A673 (cell line): ENCODE measurements around the gene SIRPG. TPM values are rescaled to one million over a fixed set of nuclear protein-coding genes. Genes with fewer than 3 reads are reported as not detected.

Experiments
- BruUV-seq: library from RNA; stranded (reverse); fragments of 400-500 nt; replicated peaks from 2 replicates; lab custom pipeline; 2021; lab: Mats Ljungman, UMichigan
- CTCF ChIA-PET: fragments of 300-600 bp; sonication (Branson Sonifier 250); formaldehyde crosslinking; loops from one replicate; lab custom pipeline; 2022; ENCODE audit warnings: antibody characterized with exemption; lab: Charles Lee
- POLR2A ChIA-PET: fragments of 300-600 bp; sonication (Branson Sonifier 250); formaldehyde crosslinking; loops from one replicate; lab custom pipeline; 2022; ENCODE audit warnings: antibody characterized with exemption; ENCODE audit not compliant: low non-redundant PET; lab: Charles Lee
- DNase-seq: peaks from one replicate; pipeline ENCODE4 v3.0.0-alpha.2; 2015; ENCODE audit warnings: low spot score
- H3K27ac ChIP-seq: fragments of 200-600 bp; sonication (generic); 2 replicates; pipeline ENCODE4 v1.5.1; 2016; ENCODE audit warnings: mixed run types, low read depth, mild to moderate bottlenecking, mixed read lengths, antibody characterized with exemption, low read length; ENCODE audit not compliant: poor library complexity, severe bottlenecking
- H3K27me3 ChIP-seq: fragments of 200-600 bp; sonication (generic); replicated peaks from 2 replicates; pipeline ENCODE4 v1.6.1; 2017; ENCODE audit warnings: mixed run types, low read depth, mild to moderate bottlenecking, mixed read lengths, antibody characterized with exemption, low read length; ENCODE audit not compliant: insufficient read depth, poor library complexity
- H3K36me3 ChIP-seq: fragments of 200-600 bp; sonication (generic); 2 replicates; pipeline ENCODE4 v1.6.1; 2016; ENCODE audit warnings: mixed run types, mild to moderate bottlenecking, mixed read lengths, antibody characterized with exemption, low read length; ENCODE audit not compliant: insufficient read depth, poor library complexity, severe bottlenecking
- H3K4me1 ChIP-seq: fragments of 200-600 bp; sonication (generic); 2 replicates; pipeline ENCODE4 v1.6.1; 2017; ENCODE audit warnings: mixed run types, mild to moderate bottlenecking, mixed read lengths, antibody characterized with exemption, low read length; ENCODE audit not compliant: insufficient read depth, poor library complexity, severe bottlenecking
- H3K4me3 ChIP-seq: fragments of 200-600 bp; sonication (generic); 2 replicates; pipeline ENCODE4 v1.5.1; 2016; ENCODE audit warnings: low read depth, mixed run types, mild to moderate bottlenecking, mixed read lengths, low read length; ENCODE audit not compliant: poor library complexity, severe bottlenecking
- H3K9me3 ChIP-seq: fragments of 200-600 bp; sonication (generic); 2 replicates; pipeline ENCODE4 v1.6.1; 2016; ENCODE audit warnings: mixed run types, low read depth, mild to moderate bottlenecking, mixed read lengths, antibody characterized with exemption, low read length; ENCODE audit not compliant: poor library complexity, severe bottlenecking
- CTCF ChIP-seq: fragments of 300-800, 200-600 bp; sonication (generic); conservative IDR thresholded peaks from 2 replicates; pipeline ENCODE4 v1.5.1; 2017; ENCODE audit warnings: low read depth, mild to moderate bottlenecking, antibody characterized with exemption, low read length, moderate library complexity, mixed read lengths
- EZH2 ChIP-seq: fragments of 200-600 bp; sonication (generic); IDR thresholded peaks from 2 replicates; pipeline ENCODE4 v1.6.1; 2017; ENCODE audit warnings: borderline replicate concordance, low read depth, mild to moderate bottlenecking, mixed read lengths, antibody characterized with exemption, low read length; ENCODE audit not compliant: poor library complexity, severe bottlenecking
- intact Hi-C: fragments of 100-400 bp; cut with micrococcal nuclease; formaldehyde crosslinking; loops from one replicate; pipeline ENCODE4 v1.10.0; 2022; ENCODE audit not compliant: unreplicated experiment
- total RNA-seq: library from RNA; stranded (reverse); gene quantifications from 2 replicates; pipeline ENCODE4 v1.2.3, GENCODE V29; 2021

Gene SIRPG
- total RNA-seq, 1 experiment from 2014 or later: not detected

DNA sequence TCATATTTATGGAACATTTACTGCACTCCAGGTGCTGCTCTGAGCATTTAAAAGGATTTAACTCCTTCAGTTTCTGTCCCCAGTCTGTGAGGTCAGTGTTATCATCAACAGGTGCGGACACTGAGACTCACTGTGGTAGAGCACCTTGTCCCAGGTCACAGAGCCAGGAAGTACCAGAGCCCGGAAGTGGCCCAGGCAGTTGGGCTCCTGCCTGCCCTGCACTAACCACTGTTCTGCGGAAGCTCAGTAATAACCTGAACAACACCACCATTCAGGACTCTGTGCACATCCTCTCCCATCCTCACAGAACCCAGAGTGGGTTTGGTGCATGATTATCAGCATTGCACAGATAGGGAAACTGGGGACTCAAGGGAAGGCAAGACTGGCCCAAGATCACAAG, 16.8 kb upstream of the SIRPG start:
- CTCF ChIA-PET: no interaction called here
- no TSS peak for BruUV-seq

DNA sequence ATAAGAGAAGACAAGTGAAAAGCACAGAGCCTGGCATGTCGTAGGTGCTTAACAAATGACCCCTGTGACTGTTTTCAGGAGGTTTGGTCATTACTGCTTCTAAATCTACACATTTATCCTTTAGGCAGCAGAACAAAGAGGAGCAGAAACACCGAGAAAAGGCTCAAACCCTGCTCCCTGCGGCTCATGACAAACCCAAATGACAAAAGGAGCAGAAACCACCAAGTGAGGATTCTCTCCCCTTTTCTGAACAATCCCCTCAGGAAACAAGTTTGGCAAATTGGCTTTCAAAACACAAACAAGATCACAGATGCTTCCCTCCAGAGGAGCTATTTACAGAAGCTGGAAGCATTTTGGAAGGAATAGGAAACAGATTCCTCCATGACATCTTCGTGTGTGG, 15.8 kb upstream of the SIRPG start:
- Histone ChIP-seq H3K9me3 (no peaks in the 10 kb centered on the region), H3K4me1 (no peaks in the 10 kb centered on the region), H3K27me3 (peaks cover 10% of the 10 kb centered on the region), H3K27ac (no peak overlapping the region), H3K36me3 (no peaks in the 10 kb centered on the region), H3K4me3 (no peak overlapping the region)
- intact Hi-C loops: no loop called here
- CTCF ChIA-PET: no interaction called here
- POLR2A ChIA-PET: no interaction called here
- no TSS peak for BruUV-seq
- TF ChIP-seq EZH2: no peak
- no peak for TF ChIP-seq CTCF
- no peak for DNase-seq

More for the DNA sequence above, 16.8 kb upstream of the SIRPG start:
- no peak for DNase-seq
- POLR2A ChIA-PET: no interaction called here
- TF ChIP-seq EZH2: no peak
- TF ChIP-seq CTCF: no peak
- no peaks in the 10 kb centered on the region for H3K9me3 ChIP-seq
- H3K4me1 ChIP-seq: no peaks in the 10 kb centered on the region
- H3K36me3 ChIP-seq: no peaks in the 10 kb centered on the region
- no peak overlapping the region for H3K27ac ChIP-seq
- no peak overlapping the region for H3K4me3 ChIP-seq
- peaks cover 19% of the 10 kb centered on the region for H3K27me3 ChIP-seq
- intact Hi-C loops: no loop called here

DNA sequence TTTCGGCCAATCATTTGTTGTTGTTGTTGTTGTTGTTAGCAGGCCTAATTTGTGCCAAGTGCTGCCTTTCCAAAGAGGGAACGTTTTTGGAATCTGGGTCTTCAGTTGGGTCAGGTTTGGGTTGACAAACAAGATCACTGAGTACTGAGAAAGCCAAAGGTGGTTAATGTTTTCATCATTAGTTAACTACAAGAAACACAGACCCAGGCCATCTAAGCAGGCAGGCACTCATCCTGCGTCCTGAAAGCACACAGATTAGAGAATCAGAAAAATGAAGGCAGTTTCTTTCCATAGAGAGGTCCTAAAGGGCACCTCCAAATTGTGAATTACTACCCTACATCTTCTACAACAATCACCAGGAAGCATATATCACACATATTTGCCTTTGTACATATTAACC, 15.1 kb upstream of the SIRPG start:
- POLR2A ChIA-PET: no interaction called here
- no peaks in the 10 kb centered on the region for H3K9me3 ChIP-seq

More for the DNA sequence above, 15.1 kb upstream of the SIRPG start:
- DNase-seq: no peak
- H3K36me3 ChIP-seq: no peaks in the 10 kb centered on the region
- TF ChIP-seq EZH2: no peak
- no peak for TF ChIP-seq CTCF
- BruUV-seq: no TSS peak
- intact Hi-C loops: no loop called here
- CTCF ChIA-PET: no interaction called here
- H3K27me3 ChIP-seq: peaks cover 4% of the 10 kb centered on the region
- H3K4me3 ChIP-seq: no peak overlapping the region
- no peak overlapping the region for H3K27ac ChIP-seq
- H3K4me1 ChIP-seq: no peaks in the 10 kb centered on the region
